Activated CD4-positive, alpha-beta T cell treated with anti-CD3 and anti-CD28 coated beads for 36 hours (primary cell): Measurements from ENCODE around the gene HOXB7. TPM values are rescaled to one million over a fixed set of nuclear protein-coding genes. Genes with fewer than 3 reads are reported as not detected.

ENCODE experiments used
- ATAC-seq: fragments of 200-7000 bp; cut with Tn5 transposase; one replicate; pipeline ENCODE4 v1.10.0; 2021; ENCODE audit warnings: mild to moderate bottlenecking, moderate library complexity
- CTCF ChIA-PET: fragments of 350-600 bp; sonication (Branson Sonifier 250); formaldehyde crosslinking; loops from one replicate; lab custom pipeline; 2021; ENCODE audit warnings: antibody characterized with exemption; lab: Charles Lee
- POLR2A ChIA-PET: fragments of 350-600 bp; sonication (Branson Sonifier 250); formaldehyde crosslinking; loops from one replicate; lab custom pipeline; 2021; ENCODE audit warnings: antibody characterized with exemption, inconsistent platforms; lab: Charles Lee
- DNase-seq: peaks from one replicate; pipeline ENCODE4 v3.0.0-alpha.2; 2020
- H3K27ac Mint-ChIP-seq: one replicate; pipeline ENCODE4 v1.8.0; 2021; ENCODE audit warnings: mixed read lengths
- H3K27me3 Mint-ChIP-seq: one replicate; pipeline ENCODE4 v1.8.0; 2021; ENCODE audit warnings: mixed read lengths
- H3K36me3 Mint-ChIP-seq: one replicate; pipeline ENCODE4 v1.8.0; 2021; ENCODE audit warnings: low read depth, mixed read lengths
- H3K4me1 Mint-ChIP-seq: one replicate; pipeline ENCODE4 v1.8.0; 2021; ENCODE audit warnings: mixed read lengths
- H3K4me3 Mint-ChIP-seq: one replicate; pipeline ENCODE4 v1.8.0; 2021; ENCODE audit warnings: mild to moderate bottlenecking, moderate library complexity, mixed read lengths
- H3K9me3 Mint-ChIP-seq: one replicate; pipeline ENCODE4 v1.8.0; 2021; ENCODE audit warnings: low read depth, mixed read lengths
- intact Hi-C, 2 experiments: fragments of 100-400 bp; cut with DNase I in 1 of 2; cut with micrococcal nuclease in 1 of 2; formaldehyde crosslinking; loops; one replicate each; pipeline versions ENCODE4 v1.14.2 to v1.15.1; 2022 to 2024; cut with DNase I, micrococcal nuclease
- total RNA-seq, 2 experiments: library from RNA; stranded (reverse); gene quantifications; one replicate each; pipeline ENCODE4 v1.2.3, GENCODE V29; 2021

The HOXB7 gene
- total RNA-seq, 2 experiments from 2014 or later: 0.25 to 0.30 TPM

- Mint-ChIP-seq H3K27me3 (peaks cover 22% of the 10 kb centered on the region), H3K27ac (no peak overlapping the region), H3K36me3 (no peaks in the 10 kb centered on the region), H3K9me3 (no peaks in the 10 kb centered on the region), H3K4me3 (no peak overlapping the region), H3K4me1 (peaks cover 5% of the 10 kb centered on the region)
- intact Hi-C loops: no loop called here
- ChIA-PET CTCF (interaction anchor here (0.6 to 1.2 kb wide), 6 partner anchors 9 to 1171 kb away, joined by 3 to 4 read pairs (median 3); no protein-coding TSS in a partner anchor), POLR2A (no interaction called here)
- DNase-seq (no peak), ATAC-seq (no peak)
Observed at GRCh38 chr17:48568499-48569239, 42.1 kb downstream of the HOXB7 start.

DNA sequence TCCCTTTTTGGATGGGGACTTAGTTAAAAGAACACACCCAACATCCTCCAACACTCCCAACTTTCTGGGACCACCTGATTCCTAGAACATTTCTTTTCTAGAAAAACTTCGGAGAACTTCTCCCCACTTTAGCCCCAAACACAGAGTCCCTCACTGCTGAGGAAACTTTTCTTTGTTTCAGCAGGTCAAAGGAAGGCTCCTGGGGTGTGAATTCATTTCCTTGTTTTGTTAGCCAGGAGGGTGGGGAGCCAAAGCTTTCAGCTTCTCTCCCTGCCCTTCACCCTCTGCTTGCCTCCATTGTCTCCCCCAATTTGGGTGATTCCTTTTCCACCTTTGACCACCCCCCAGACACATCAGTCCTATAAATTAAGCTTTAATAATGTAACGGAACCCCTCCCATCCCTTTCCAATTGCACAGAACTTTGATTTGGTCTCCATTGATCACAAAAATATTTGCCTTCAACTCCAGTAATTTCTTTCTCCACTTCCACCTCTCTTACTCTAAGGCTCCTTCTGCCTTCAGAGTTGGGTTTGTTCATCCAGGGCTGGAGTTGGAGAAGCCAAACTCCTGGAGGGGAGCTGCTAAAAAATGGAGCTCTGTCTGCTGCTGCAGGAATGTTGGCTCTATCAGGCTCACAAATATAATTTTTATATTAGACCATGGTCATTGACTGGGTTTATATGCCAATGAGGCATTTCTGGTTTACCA lies 43.0 kb downstream of the HOXB7 start:
- POLR2A ChIA-PET: no interaction called here
- Mint-ChIP-seq H3K4me3 (no peak overlapping the region), H3K4me1 (peaks cover 5% of the 10 kb centered on the region), H3K27me3 (peaks cover 26% of the 10 kb centered on the region), H3K9me3 (no peaks in the 10 kb centered on the region), H3K36me3 (no peaks in the 10 kb centered on the region), H3K27ac (no peak overlapping the region)
- intact Hi-C loops: no loop called here
- no peak for ATAC-seq
- CTCF ChIA-PET: interaction anchor here (0.7 to 1.2 kb wide), 6 partner anchors 8 to 1172 kb away, joined by 3 read pairs; no protein-coding TSS in a partner anchor
- DNase-seq: no peak

DNA sequence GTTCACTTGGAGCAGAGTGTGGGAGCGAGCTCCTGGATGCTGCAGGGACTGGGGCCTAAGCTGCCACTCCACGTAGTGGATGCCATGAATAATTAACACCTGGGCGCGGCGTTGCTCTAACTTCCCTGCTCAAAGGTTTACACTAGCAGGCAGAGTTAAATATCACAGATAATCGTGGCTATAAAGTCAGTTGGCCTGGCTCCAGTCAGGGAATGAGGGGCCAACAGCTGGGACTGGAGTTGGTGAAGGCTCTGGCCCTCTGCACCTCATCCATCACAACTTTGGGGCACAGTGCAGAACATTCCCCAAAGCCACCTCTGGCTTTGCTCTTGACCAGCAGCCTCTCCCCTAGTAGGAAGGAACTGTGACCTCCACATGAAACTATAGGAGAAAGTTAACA lies 43.6 kb downstream of the HOXB7 start:
- ATAC-seq (no peak), DNase-seq (no peak)
- Mint-ChIP-seq H3K4me3 (no peak overlapping the region), H3K36me3 (no peaks in the 10 kb centered on the region), H3K4me1 (peaks cover 5% of the 10 kb centered on the region), H3K9me3 (no peaks in the 10 kb centered on the region), H3K27me3 (peaks cover 31% of the 10 kb centered on the region), H3K27ac (no peak overlapping the region)
- intact Hi-C loops: no loop called here
- ChIA-PET POLR2A (no interaction called here), CTCF (interaction anchor here (0.7 to 1.2 kb wide), 3 partner anchors 8 to 232 kb away, joined by 3 read pairs; no protein-coding TSS in a partner anchor)

GRCh38 chr17:48566717-48567116 lies 44.1 kb downstream of the HOXB7 start:
- intact Hi-C loops: no loop called here
- Mint-ChIP-seq H3K4me3 (no peak overlapping the region), H3K9me3 (no peaks in the 10 kb centered on the region), H3K27ac (no peak overlapping the region), H3K27me3 (peaks cover 31% of the 10 kb centered on the region), H3K36me3 (no peaks in the 10 kb centered on the region), H3K4me1 (peaks cover 5% of the 10 kb centered on the region)
- no peak for DNase-seq
- CTCF ChIA-PET: interaction anchor here (0.6 to 1.1 kb wide), 3 partner anchors 10 to 490 kb away, joined by 3 to 5 read pairs (median 4); no protein-coding TSS in a partner anchor
- no peak for ATAC-seq
- POLR2A ChIA-PET: interaction anchor here (0.6 kb wide), 1 partner anchor 181 kb away, joined by 3 read pairs; no protein-coding TSS in a partner anchor

DNA sequence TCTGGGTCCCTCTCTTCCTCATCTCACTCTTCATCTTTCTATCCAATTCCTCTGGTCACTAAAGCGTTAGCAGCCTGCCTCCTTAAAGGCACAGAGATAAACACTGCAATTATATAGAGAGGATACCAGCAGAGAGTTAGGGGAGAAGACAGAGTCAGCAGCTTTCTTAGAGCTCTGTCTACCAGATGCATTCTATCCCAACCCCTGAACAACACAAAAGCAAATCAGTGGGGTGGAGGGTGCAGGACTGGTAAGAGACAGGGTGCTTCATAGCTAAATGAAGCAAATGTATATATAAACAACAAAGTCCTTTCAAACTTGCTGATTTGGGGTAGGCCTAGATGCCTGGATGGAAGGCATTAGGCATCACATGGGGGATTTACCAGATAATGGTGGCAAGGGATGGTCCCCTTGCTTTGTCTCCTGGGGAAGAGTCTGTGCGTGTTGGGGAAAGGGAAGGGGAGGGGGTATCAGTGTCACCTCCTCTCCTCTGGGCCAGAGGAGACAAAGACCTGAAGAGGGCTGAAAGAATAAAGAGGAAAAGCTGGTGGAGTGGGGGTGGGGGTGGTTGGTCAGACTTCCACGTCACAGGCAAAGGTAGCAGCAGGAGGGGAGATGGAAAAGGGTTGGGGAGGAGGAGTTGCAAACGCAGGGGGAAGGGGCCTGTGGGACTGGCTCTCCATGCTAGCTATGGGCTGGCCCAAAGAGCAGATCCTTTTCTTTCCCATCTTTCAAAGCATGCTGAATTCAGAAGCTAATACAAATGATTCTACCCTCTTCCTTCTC lies 44.7 kb downstream of the HOXB7 start:
- Mint-ChIP-seq H3K36me3 (no peaks in the 10 kb centered on the region), H3K27me3 (peaks cover 31% of the 10 kb centered on the region), H3K4me3 (no peak overlapping the region), H3K9me3 (no peaks in the 10 kb centered on the region), H3K27ac (no peak overlapping the region), H3K4me1 (peaks cover 5% of the 10 kb centered on the region)
- intact Hi-C loops: no loop called here
- ChIA-PET POLR2A (interaction anchor here (0.6 kb wide), 2 partner anchors 180 to 1221 kb away, joined by 3 to 4 read pairs; no protein-coding TSS in a partner anchor), CTCF (interaction anchor here (0.6 to 1.1 kb wide), 3 partner anchors 9 to 489 kb away, joined by 3 to 5 read pairs (median 4); no protein-coding TSS in a partner anchor)
- ATAC-seq (no peak), DNase-seq (no peak)

DNA sequence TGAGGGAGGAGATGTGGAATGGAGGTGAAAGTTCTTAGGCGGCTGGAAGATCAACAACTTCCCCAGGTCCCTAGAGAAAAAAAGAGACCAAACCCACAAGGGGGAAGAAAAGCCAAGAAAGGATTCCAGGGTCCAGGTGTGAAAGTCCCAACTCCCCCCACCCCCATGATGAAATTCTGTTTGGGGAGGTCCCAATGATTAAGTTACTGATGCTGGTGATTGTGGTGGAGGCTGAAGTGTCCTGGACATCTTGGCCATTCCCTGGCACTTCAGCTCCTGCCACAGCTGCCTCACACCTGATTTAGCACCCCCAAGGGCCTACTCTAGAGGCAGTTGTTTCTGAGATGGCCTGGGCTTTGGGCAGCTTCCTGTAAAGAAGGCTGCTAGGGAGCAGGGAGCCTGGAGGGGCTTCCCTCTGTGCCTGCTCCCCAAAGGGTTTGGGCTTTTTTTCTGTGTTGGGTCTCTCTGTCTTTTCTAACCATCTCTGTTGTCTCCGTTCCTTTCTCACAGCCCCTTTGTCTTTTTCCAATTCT lies 45.7 kb downstream of the HOXB7 start:
- ChIA-PET POLR2A (no interaction called here), CTCF (interaction anchor here (0.7 kb wide), 1 partner anchor 204 kb away, joined by 3 read pairs; no protein-coding TSS in a partner anchor)
- no peak overlapping the region for H3K27ac Mint-ChIP-seq
- no peak for DNase-seq
- peaks cover 29% of the 10 kb centered on the region for H3K27me3 Mint-ChIP-seq
- H3K4me1 Mint-ChIP-seq: peaks cover 5% of the 10 kb centered on the region
- no peaks in the 10 kb centered on the region for H3K9me3 Mint-ChIP-seq
- intact Hi-C loops: no loop called here
- no peak for ATAC-seq
- no peaks in the 10 kb centered on the region for H3K36me3 Mint-ChIP-seq
- no peak overlapping the region for H3K4me3 Mint-ChIP-seq

- intact Hi-C loops: no loop called here
- Mint-ChIP-seq H3K9me3 (no peaks in the 10 kb centered on the region), H3K27ac (no peak overlapping the region), H3K4me1 (peaks cover 5% of the 10 kb centered on the region), H3K36me3 (no peaks in the 10 kb centered on the region), H3K27me3 (peaks cover 25% of the 10 kb centered on the region), H3K4me3 (no peak overlapping the region)
- no peak for ATAC-seq
- DNase-seq: no peak
- ChIA-PET POLR2A (no interaction called here), CTCF (interaction anchor here (0.7 kb wide), 1 partner anchor 205 kb away, joined by 3 read pairs; no protein-coding TSS in a partner anchor)
Observed at GRCh38 chr17:48564188-48565021, 46.4 kb downstream of the HOXB7 start.

- H3K4me1 Mint-ChIP-seq: peaks cover 5% of the 10 kb centered on the region
- POLR2A ChIA-PET: no interaction called here
- no peaks in the 10 kb centered on the region for H3K36me3 Mint-ChIP-seq
- H3K9me3 Mint-ChIP-seq: no peaks in the 10 kb centered on the region
- H3K27ac Mint-ChIP-seq: no peak overlapping the region
- no peak for DNase-seq
- H3K27me3 Mint-ChIP-seq: peaks cover 21% of the 10 kb centered on the region
- H3K4me3 Mint-ChIP-seq: no peak overlapping the region
- CTCF ChIA-PET: no interaction called here
- no peak for ATAC-seq
- intact Hi-C loops: no loop called here
Observed at GRCh38 chr17:48563867-48564187, 47.0 kb downstream of the HOXB7 start.

- ATAC-seq (no peak), DNase-seq (no peak)
- peaks cover 2% of the 10 kb centered on the region for H3K4me1 Mint-ChIP-seq
- POLR2A ChIA-PET: no interaction called here
- intact Hi-C loops: no loop called here
- H3K36me3 Mint-ChIP-seq: no peaks in the 10 kb centered on the region
- no peak overlapping the region for H3K27ac Mint-ChIP-seq
- H3K4me3 Mint-ChIP-seq: no peak overlapping the region
- H3K9me3 Mint-ChIP-seq: no peaks in the 10 kb centered on the region
- CTCF ChIA-PET: no interaction called here
- peaks cover 22% of the 10 kb centered on the region for H3K27me3 Mint-ChIP-seq
Observed at GRCh38 chr17:48563385-48563838, 47.4 kb downstream of the HOXB7 start.

DNA sequence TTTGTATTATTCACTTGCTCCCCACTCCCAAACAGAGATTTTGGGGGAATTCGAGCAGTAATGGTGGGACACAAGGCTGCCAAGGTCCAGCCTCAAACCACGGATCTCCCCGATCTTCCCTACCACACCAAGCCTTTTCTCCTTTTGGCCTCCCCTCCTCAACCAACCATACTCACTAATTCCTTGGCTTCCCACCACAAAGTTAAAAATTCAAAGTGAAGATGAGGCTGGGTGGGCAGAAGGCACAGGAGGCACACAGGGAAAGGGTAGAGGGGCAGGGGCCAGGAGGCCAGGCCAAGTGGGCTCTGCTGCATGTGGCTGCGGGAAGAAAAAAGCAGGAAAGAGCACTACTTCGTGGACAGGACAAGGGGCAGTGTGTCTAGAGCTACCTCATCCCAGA lies 47.9 kb downstream of the HOXB7 start:
- Mint-ChIP-seq H3K27me3 (peaks cover 20% of the 10 kb centered on the region), H3K4me1 (no peaks in the 10 kb centered on the region), H3K4me3 (no peak overlapping the region), H3K27ac (no peak overlapping the region), H3K36me3 (no peaks in the 10 kb centered on the region), H3K9me3 (no peaks in the 10 kb centered on the region)
- intact Hi-C loops: no loop called here
- no peak for DNase-seq
- POLR2A ChIA-PET: no interaction called here
- no peak for ATAC-seq
- CTCF ChIA-PET: interaction anchor here (0.6 kb wide), 1 partner anchor 87 kb away, joined by 3 read pairs; no protein-coding TSS in a partner anchor
